ENCODE measurements around the gene STARD10. TPM values are rescaled to one million over a fixed set of nuclear protein-coding genes. Genes with fewer than 3 reads are reported as not detected.
"Not testable (repeated sequence)": the region's sequence is repeated elsewhere in the genome, so short reads cannot be mapped to it uniquely, and the experiment has no call there.

Gene STARD10
- total RNA-seq, 4 donors from 2014 or later, result 42.2 to 83.1 (median 49.4) TPM

- Histone ChIP-seq H3K9me3 (no peaks in the 10 kb centered on the region), H3K4me3 (no peak overlapping the region), H3K27ac (no peak overlapping the region), H3K4me1 (peaks cover 4 to 5% (median 4%) of the 10 kb centered on the region in 3 donors), H3K27me3 (no peaks in the 10 kb centered on the region), H3K36me3 (no peaks in the 10 kb centered on the region)
- TF ChIP-seq POLR2A (IDR thresholded peaks at IDR 0.05) (no peak), CTCF (IDR thresholded peaks at IDR 0.05) (no peak)
- WGBS, 2 donors, result 38 to 58% methylated on average over 3 to 4 of the region's 4 CpGs
- intact Hi-C loops (cut with DNase I), result no loop called here
- no peak for DNase-seq
Observed at GRCh38 chr11:72799441-72799840, 5.6 kb upstream of the STARD10 start.

DNA sequence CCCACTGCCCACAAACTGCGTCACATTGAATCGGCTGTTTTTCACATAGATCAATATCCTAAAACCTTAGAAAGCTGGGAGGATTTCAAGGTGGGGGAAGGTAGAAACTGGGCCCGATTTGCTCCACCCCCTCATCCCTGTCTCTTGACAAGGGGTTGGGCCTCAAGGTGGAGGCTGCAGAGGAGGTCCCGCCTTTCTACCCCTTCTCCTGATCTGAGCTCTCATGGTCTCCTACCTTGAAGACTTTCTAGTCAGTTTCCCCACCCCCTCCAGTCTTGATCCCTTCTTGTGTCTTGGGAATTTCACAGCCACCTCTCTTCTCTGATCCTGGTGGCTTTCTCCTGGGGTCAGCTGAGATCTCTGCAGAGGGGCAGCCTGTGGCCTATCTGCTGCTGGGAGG, 4.5 kb upstream of the STARD10 start:
- H3K36me3 ChIP-seq, result no peaks in the 10 kb centered on the region
- H3K27ac ChIP-seq, result no peak overlapping the region
- no peak for DNase-seq
- TF ChIP-seq CTCF (IDR thresholded peaks at IDR 0.05) (no peak), POLR2A (IDR thresholded peaks at IDR 0.05) (no peak)
- no peaks in the 10 kb centered on the region for H3K27me3 ChIP-seq
- H3K4me3 ChIP-seq, result no peak overlapping the region
- no peaks in the 10 kb centered on the region for H3K9me3 ChIP-seq
- WGBS, 2 donors, result 69 to 81% methylated on average over 2 to 3 of the region's 4 CpGs
- peaks cover 9 to 10% (median 10%) of the 10 kb centered on the region in 3 donors for H3K4me1 ChIP-seq
- intact Hi-C loops (cut with DNase I), result no loop called here

DNA sequence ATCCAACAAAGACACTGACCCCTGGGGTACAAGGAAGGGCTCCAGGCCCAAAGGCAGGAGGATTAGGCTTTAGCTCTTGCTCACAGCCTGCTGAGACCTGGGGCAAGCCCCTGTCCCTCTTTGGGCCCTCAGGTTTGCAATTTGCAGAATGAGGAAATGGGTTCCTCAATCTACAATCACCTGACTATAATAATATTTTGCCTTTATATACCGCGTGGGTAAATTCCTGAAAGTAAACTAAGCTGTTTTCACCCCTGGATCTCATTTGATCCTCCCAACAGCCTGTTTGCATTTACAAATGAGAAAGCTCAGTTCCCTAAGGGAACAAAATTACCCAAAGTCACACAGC, 797 bp downstream of the STARD10 start:
- TF ChIP-seq CTCF (IDR thresholded peaks at IDR 0.05), result no peak
- no peak for TF ChIP-seq POLR2A (IDR thresholded peaks at IDR 0.05)
- Histone ChIP-seq H3K27me3 (no peaks in the 10 kb centered on the region), H3K4me1 (peaks cover 14 to 32% (median 24%) of the 10 kb centered on the region in 3 donors), H3K9me3 (no peaks in the 10 kb centered on the region), H3K27ac (peak overlapping the region; percentile 83 to 95 (median 93)), H3K4me3 (peak overlapping the region in 3 of 4 donors; percentile 63 to 73 (median 66)), H3K36me3 (no peaks in the 10 kb centered on the region)
- 56% methylated on average over 2 of the region's 2 CpGs for WGBS, 2 donors
- intact Hi-C loops (cut with DNase I), result loop anchor here (5.0 kb wide), 1 partner anchor 66 kb away; no protein-coding TSS in a partner anchor
- no peak for DNase-seq

DNA sequence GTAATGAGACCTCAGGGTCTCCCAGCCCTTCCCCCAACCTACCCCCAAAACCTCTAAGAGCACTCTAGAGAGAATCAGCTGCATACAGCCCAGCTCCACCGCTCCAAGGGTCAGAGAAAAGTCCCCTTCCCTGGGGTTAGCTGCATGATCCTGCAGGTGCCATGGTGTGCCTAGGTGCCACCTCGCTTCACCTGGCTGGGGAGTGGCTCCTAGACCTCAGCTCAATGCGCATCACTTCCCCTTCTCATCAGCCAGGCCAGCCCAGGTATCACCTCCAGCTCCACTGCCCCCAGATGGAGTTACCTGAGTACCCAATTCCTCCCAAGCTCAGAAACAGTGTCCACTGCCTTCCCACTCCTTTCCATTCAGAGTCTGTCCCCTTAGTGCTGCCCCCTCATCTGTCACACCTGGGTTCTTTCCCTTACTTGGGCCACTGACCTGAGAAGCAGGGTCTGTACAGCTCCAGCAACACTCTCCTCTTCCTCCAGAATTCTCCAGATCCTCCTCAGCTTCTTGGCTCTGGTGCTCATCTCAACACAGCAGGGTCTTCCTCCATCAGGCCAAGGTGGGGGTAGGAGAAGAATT, 1.3 kb downstream of the STARD10 start:
- no peak for DNase-seq
- Histone ChIP-seq H3K4me1 (peaks cover 14 to 34% (median 24%) of the 10 kb centered on the region in 3 donors), H3K27ac (peak overlapping the region in 3 of 4 donors; percentile 93 to 95 (median 93)), H3K36me3 (no peaks in the 10 kb centered on the region), H3K27me3 (no peaks in the 10 kb centered on the region), H3K9me3 (no peaks in the 10 kb centered on the region), H3K4me3 (peak overlapping the region in 1 of 4 donors; percentile 73)
- TF ChIP-seq CTCF (IDR thresholded peaks at IDR 0.05) (no peak), POLR2A (IDR thresholded peaks at IDR 0.05) (no peak)
- intact Hi-C loops (cut with DNase I), result loop anchor here (5.0 kb wide), 1 partner anchor 65 kb away; no protein-coding TSS in a partner anchor
- 100% methylated on average over 2 to 3 of the region's 3 CpGs for WGBS, 2 donors

- intact Hi-C loops (cut with DNase I), result loop anchor here (5.0 kb wide), 1 partner anchor 64 kb away; no protein-coding TSS in a partner anchor
- H3K27ac ChIP-seq, DNase-seq, H3K4me3 ChIP-seq, H3K27me3 ChIP-seq, H3K9me3 ChIP-seq, H3K36me3 ChIP-seq: not testable (repeated sequence)
- 75 to 78% methylated on average over 6 to 7 of the region's 7 CpGs for WGBS, 2 donors
- peaks cover 14 to 43% (median 24%) of the 10 kb centered on the region in 3 donors for H3K4me1 ChIP-seq
Observed at GRCh38 chr11:72791228-72791627, 2.6 kb downstream of the STARD10 start.

All from esophagus squamous epithelium (tissue), 5 donors.